Stimulated activated CD8-positive, alpha-beta memory T cell treated with anti-CD3 and anti-CD28 coated beads, Interleukin-7, amount 100 ng/mL, for 4 hours (primary cell): ENCODE measurements around the gene MOG.
A peak's percentile ranks its signal among the peaks of the same experiment; 100 is the strongest.

ENCODE experiments used
- DNase-seq, 2 donors: peaks; one replicate each; pipeline ENCODE4 v3.0.0-alpha.2; 2020; ENCODE audit warnings: low read depth in 2 of 2

The MOG gene

GRCh38 chr6:29676981-29677601 lies 20.2 kb downstream of the MOG start:
- DNase-seq, result no peak

DNA sequence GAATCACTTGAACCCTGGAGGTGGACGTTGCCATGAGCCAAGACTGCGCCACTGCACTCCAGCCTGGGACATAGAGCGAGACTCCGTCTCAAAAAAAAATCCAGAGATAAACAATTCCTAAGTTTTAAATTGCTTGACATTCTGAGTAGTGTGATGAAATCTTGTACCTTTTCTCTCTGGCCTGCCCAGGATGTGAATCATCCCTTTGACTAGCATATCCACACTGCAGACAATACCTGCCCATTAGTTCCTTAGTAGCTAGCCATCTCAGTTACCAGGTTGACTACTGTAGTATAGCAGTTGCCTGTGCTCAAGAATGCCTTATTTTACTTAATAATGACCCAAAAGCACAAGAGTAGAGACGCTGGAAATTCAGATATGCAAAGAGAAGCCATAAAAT lies 21.2 kb downstream of the MOG start:
- DNase-seq, result no peak

DNA sequence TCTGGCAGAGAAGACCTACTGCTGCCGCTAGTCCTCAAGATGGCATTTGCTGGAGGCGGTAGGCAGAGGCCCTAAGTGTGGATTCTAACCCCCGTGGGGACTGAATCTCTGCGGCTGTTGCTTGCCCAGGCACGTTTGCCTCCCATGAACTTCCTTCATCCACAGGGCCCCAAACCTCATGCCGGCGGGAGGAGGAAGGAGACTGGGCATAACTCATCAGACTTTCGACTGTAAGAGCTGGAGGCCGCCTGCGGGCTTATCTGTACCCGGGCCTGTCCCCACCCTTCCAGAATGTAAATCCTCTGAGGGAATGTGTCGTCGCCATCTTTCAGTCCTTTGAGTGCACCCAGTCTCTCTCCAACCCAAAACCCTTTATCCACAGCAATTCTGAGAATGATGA lies 23.1 kb downstream of the MOG start:
- DNase-seq, result no peak

GRCh38 chr6:29680416-29680815 lies 23.5 kb downstream of the MOG start:
- DNase-seq, result no peak

DNA sequence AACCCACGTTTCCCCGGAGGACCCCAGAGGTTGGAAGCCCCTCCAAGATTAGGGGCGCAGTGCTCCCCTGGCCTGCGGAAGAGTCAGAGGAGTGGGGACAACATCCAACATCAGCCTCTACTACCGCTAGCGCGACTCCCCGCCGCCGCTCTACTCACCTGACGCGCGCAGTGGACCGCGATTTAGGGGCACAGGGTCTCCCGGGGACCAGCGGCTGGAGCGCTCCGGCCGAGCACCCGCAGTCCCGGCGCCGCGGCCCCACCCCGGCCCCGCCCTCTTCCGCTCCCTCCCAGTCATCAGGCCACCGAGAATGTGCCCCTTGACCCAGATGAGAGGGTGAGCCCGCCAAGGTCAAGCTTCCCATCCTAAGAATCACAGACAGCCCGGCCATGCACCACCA lies 24.0 kb downstream of the MOG start, which contains the start of gene ZFP57:
Gene ZFP57, minus strand, starts transcription at position 249 of the 400 bp plus-strand sequence. CDS start 4,149 bp downstream, outside the sequence.
- DNase-seq, result no peak

DNA sequence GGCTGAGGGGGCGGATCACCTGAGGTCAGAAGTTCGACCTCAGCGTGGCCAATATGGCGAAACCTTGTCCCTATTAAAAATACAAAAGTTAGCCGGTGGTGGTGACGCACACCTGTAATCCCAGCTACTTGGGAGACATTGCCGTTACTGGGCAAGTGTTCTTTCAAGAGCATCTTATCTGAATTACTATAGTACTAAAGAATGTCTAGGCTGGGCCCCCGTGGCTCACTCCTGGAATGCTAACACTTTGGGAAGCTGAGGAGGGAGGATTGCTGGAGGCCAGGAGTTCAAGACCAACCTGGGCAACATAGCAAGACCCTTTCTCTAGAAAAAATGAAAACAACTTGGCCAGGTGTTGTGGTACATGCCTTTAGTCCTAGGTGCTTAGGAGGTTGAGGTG lies 24.9 kb downstream of the MOG start:
- no peak for DNase-seq

DNA sequence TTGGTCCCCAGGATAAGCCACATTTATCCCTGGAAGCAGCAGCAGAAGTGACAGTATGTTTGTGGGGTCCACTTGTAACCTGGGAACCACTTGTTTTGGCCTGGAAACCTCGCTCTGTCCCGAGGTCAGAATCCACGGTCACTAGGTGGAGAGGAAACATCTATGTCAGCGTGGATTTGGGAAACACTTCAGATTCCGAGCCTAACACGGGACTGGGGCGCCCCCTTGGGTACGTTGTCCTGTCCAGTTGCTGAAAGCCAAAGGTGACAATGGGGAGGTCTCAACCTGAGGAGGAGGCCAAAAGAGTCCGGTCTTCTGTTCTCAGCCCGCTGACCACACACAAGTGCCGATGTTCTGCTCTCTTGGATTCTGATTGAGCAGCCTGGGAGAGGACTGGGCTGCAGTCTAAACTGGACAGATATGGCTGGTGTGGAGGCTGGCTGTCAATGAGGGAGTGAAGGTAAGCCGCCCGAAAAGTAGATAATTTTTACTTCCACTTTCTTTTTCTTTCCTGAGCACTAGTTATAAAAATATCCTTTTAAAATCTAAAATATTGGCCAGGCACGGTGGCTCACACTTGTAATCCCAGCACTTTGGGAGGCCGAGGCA lies 28.9 kb downstream of the MOG start:
- DNase-seq, result no peak

- no peak for DNase-seq
Observed at GRCh38 chr6:29694637-29695036, 37.7 kb downstream of the MOG start.

GRCh38 chr6:29696147-29697125 lies 39.5 kb downstream of the MOG start:
- no peak for DNase-seq

- peak; percentile 40 to 62 for DNase-seq
Observed at GRCh38 chr6:29702519-29703103, 45.7 kb downstream of the MOG start.

GRCh38 chr6:29705389-29706231 lies 48.7 kb downstream of the MOG start:
- DNase-seq, result no peak

- peak; percentile 16 to 33 for DNase-seq
Observed at GRCh38 chr6:29708432-29709179, 51.7 kb downstream of the MOG start.

- DNase-seq, result no peak
Observed at GRCh38 chr6:29709188-29709587, 52.3 kb downstream of the MOG start.

DNA sequence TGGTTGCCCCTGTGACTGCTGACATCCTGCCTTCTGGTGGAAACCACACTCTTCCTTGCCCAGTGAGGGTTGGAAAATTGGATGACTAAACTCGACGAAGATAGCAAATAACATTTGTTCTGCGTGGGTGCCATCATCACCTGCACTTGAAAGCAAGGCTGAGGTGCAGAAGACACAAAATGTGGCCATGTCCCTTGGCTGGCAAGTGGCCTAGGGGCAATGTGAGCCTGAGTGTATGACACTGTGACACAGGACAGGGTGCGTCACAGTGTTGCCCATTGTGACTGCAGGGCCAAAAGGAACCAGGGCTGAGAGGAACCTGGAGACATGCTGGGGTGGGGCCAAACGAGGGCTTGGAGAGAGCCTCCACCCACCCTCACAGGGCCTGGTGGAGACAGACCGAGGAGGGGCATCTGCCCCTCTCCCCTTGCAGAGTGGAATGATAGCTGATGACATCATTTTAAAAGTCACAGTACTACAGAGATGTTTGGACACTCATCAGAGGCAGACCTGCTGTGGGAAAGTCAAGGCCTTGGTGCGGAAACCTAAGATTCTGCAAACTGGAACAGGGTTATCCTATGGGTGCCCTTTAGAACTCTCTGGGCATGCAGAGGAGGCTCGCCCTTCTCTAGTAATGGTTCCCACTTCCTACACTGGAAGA lies 53.5 kb downstream of the MOG start:
- no peak for DNase-seq

- DNase-seq, result no peak
Observed at GRCh38 chr6:29720863-29721262, 64.0 kb downstream of the MOG start.
